Activated CD8-positive, alpha-beta memory T cell treated with anti-CD3 and anti-CD28 coated beads, Interleukin-2, amount 50 U/mL, for 24 hours (primary cell): ENCODE data around the gene CASP9.
"Not testable (repeated sequence)": the region's sequence is repeated elsewhere in the genome, so short reads cannot be mapped to it uniquely, and the experiment has no call there.

Experiments used
- DNase-seq: peaks from one replicate; pipeline ENCODE4 v3.0.0-alpha.2; 2020; ENCODE audit errors: extremely low read depth

The CASP9 gene

DNA sequence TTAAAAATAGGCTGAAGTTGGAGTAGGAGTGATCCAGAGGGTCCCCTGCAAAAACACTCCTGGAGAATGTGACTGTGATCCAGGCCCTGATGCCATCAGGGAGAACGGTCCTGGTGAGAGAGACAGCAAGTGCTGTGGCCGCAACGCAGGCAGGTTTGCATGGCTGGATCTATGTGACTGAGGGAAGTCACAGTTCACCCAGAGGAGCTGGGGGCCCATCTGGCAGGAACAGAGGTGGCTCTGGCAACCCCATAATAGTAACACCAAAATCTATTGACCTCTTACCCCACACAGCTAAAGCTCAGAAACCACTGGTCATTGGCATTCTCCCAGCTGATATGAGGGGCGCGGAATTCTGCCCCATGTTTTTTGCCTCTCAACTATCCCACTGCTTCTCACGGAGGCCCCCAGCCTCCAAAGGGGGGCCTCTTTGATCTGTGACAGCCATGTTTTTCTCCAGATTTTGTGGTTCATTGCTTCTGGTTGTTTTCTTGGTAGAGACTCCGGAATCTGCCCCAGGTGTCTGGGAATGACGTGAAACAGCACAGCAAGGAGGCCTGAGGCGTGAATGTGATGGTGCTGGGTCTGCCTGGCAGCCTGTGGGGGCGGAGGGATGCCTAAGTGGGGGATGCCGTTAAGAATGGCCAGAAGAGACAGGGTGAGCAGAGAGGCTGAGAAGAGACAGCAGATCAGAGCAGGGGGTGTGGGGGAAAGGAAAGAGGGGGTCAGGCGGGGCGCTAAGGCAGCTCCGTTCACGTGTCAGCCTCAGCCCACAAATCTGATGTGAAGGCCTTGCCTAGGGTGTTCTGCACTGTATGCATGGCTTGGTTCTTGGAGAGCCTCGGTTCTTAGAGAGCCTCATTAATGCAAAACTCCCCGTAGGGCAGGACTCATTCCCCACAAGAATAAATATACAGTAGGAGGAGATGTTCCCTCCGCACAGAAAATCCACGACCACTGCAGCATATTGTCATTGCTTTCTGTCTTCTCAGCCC, 23.5 kb downstream of the CASP9 start:
- no peak for DNase-seq

DNA sequence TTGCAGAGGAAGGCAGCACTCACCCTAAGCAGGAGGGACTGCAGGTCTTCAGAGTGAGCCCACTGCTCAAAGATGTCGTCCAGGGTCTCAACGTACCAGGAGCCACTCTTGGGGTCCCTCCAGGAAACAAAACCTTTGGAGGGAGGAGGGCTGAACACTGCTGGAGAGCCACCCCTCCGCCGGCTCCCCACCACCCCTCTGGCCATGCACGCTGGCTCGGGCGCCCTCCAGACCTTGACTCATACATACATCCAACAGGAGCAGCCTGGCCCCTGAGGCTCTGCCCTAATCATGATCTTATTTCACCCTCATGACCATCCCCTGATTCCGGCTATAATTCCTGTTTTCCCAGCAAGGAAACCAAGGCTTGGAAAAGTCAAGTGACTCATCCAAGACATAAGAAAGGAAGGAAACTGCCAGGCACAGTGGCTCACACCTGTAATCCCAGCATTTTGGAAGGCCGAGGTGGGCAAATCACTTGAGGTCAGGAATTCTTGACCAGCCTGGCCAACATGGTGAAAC, 30.1 kb downstream of the CASP9 start:
- no peak for DNase-seq

GRCh38 chr1:15492596-15492995, 31.4 kb downstream of the CASP9 start:
- DNase-seq, result no peak

GRCh38 chr1:15491010-15491409, 33.0 kb downstream of the CASP9 start:
- not testable (repeated sequence) for DNase-seq

DNA sequence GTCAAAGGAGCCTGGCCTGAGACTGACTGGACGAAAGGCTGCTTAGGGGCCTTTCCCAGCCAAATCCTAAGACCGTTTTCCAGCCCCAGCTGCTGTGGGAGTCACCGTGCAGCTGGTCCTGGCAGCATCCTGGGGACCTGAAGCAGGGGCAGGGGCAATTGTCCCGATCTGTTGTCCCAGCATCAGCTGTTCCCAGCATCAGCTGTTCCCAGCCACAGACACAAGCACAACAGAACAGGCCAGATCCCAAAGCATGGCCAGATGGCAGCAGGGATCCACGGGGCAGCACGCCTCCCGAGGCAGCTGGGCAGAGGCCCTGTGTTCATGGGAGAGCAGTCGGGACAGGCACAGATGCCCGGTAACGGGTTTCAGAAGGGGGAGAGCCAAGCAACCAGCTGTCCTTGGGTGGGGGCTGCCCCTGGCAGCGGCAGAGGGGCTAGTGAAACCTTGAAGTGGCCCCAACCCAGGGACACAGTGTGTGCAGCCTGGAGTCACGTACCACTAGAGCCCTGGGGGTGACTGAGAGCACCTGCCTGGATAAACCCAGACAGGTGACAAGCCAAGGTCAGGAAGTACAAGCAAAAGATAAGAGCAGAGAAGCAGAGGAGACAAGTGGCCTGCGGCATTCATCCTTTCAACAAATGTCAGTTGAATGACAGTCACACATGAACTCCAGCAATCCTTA, 34.8 kb downstream of the CASP9 start:
- no peak for DNase-seq

GRCh38 chr1:15488371-15488770, 35.6 kb downstream of the CASP9 start:
- DNase-seq, result no peak

- not testable (repeated sequence) for DNase-seq
These were observed 37.0 kb downstream of the CASP9 start for GRCh38 chr1:15486844-15487610.

DNA sequence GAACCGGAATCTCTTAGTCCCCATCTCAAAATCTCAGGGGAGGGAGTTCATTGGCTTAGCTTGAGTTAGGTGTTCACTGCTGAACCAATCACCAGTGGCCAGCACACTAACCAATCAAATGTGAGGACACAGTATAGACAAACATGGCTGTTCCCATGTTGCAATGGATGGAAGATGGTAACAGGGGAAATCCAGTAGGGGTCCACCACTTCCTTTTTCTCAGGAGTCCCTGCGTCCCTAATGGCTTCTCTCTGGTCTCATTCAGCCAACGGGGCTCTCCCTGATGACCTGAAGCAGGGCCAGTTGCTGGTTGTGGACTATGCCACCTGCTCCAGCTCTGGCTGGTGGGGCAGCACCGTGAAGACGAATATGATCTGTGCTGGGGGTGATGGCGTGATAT, 38.4 kb downstream of the CASP9 start:
- DNase-seq, result no peak

DNA sequence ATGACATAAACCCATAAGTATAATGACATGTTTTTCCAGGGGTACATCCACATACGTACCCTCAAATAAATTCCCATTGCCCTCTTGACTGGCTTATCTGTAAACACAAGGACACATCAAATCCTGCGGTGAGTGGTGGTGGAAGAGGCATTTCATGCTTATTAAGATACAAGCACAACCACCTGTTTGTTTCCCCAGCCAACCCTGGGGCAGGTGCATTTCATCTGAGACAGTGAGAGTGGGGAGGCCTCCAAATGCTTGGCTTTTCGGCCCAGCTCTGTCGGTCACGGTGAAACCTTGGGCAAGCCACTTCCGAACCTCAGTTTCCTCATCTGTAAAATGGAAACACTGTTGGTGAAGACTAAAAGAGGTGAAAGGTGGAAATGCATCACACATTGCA, 39.6 kb downstream of the CASP9 start:
- not testable (repeated sequence) for DNase-seq

DNA sequence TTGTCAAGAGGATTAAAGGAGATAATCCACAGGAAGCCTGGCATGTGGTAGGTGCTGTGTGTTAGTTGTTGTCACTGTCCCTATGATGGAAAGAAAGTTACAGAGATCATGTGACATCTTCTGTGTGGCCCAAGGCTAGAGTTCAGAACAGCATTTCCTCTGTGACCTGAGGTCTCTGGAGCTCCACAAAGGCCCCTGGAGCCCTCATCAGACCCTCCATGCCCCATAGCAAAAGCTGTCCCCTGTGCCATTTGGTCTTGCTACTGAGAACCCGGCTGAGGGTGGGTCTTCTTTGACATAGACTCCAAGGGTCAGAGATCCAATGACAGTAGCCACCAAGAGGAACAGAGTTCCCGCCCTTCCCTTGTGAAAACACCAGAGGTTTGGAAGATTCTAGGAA, 40.0 kb downstream of the CASP9 start:
- DNase-seq, result no peak

DNA sequence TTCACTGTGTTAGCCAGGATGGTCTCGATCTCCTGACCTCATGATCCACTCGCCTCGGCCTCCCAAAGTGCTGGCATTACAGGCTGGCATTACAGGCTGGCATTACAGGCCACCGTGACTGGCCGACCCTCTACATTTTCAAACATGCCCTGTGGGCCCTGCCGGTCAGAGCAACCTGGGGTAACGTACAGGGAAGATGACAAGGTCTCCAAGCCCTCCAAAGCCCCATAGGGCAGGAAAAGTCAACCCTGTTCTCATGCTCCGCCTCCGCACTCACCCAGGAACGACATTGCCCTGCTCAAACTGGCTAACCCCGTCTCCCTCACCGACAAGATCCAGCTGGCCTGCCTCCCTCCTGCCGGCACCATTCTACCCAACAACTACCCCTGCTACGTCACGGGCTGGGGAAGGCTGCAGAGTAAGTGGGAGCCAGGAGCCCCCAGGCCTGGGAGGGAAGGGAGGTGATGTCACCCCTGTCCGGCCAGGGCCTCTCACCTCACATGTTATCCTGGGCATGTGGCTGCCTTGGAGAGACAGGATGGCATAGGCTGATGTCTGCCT, 41.0 kb downstream of the CASP9 start:
- not testable (repeated sequence) for DNase-seq

GRCh38 chr1:15482455-15482854, 41.6 kb downstream of the CASP9 start:
- not testable (repeated sequence) for DNase-seq

- DNase-seq, result no peak
These were observed 44.2 kb downstream of the CASP9 start for GRCh38 chr1:15479654-15480347.

- DNase-seq, result no peak
These were observed 46.3 kb downstream of the CASP9 start for GRCh38 chr1:15477646-15478212.

DNA sequence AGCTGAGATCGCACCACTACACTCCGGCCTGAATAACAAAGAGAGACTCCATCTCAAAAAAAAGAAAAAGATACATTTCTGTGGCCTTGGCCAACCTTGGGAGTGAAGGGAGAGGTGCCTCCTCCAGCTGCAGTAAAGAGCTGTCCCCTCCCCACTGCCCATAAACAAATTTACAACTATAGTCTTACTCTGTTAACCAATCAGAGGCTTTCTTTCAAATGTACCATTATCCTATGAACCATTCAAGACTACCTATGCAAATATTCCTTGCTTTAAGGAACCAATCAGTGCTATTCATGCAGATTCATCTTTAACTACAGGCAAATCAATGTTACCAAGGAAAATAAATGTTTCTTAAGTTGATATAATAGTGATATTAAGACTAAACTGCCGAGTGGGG, 47.1 kb downstream of the CASP9 start:
- no peak for DNase-seq

- DNase-seq, result no peak
These were observed 48.2 kb downstream of the CASP9 start, which contains the start of gene CELA2B for GRCh38 chr1:15475752-15476314. TSS of gene CELA2B (plus strand) at chr1:15476104. CDS start at chr1:15476126, 22 bp downstream.

- no peak for DNase-seq
These were observed 51.4 kb downstream of the CASP9 start for GRCh38 chr1:15472587-15472986.

GRCh38 chr1:15471723-15472122, 52.3 kb downstream of the CASP9 start:
- DNase-seq, result not testable (repeated sequence)

GRCh38 chr1:15471067-15471466, 52.9 kb downstream of the CASP9 start:
- not testable (repeated sequence) for DNase-seq

GRCh38 chr1:15469821-15470448, 54.1 kb downstream of the CASP9 start:
- DNase-seq, result not testable (repeated sequence)
